ENCODE measurements around the gene ZNF679.
A peak's percentile ranks its signal among the peaks of the same experiment; 100 is the strongest.
"Not testable (repeated sequence)": the region's sequence is repeated elsewhere in the genome, so short reads cannot be mapped to it uniquely, and the experiment has no call there.

Gene ZNF679

GRCh38 chr7:64228174-64228573, at the start of gene ZNF679:
Gene ZNF679 (plus strand): TSS chr7:64228474. CDS start chr7:64249118, 20,644 bp downstream.
- not testable (repeated sequence) for DNase-seq

DNA sequence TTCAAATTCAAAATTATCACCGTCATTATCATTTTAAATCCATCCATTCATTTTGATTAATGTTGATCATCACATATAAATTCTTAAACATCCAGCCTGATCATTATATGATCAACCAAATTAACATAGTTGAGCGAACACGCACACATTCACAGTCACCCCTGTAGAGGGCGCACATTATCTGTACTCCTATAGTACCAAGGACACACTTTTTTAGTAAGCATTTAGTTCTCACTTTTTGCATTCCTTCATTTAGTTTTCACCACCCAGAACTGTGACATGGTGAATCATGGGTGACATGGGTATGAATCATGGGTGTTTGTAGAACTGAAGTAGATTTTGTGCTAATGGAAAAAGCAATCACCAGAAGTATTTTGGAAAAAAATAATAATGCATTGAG, 47.3 kb upstream of the ZNF679 start:
- DNase-seq: peak; percentile 0

GRCh38 chr7:64181586-64181985, 46.7 kb upstream of the ZNF679 start:
- no peak for DNase-seq

- DNase-seq: no peak
Observed at GRCh38 chr7:64182036-64182790, 46.1 kb upstream of the ZNF679 start.

- peak; percentile 13 for DNase-seq
Observed at GRCh38 chr7:64183126-64183742, 45.0 kb upstream of the ZNF679 start.

- no peak for DNase-seq
Observed at GRCh38 chr7:64183827-64184372, 44.4 kb upstream of the ZNF679 start.

DNA sequence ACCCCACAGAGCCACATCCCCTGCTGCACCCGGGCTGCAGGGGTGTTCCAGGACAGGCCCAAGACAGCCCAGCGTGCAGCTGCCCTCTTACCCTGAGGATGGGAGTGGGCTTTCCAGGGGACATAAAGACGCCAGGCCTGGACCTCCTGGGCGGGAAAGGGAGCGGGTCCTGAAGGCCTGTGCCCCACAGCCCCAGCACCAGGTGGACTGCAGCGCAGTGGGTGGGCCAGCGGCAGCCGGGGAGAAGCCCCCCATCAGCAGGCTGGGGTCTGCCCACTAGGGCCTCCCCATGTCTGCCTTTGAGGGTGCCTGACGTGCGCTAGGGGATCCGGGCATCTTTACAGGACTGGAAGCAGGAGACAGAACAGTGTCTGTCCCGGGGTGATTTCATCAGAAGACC, 43.9 kb upstream of the ZNF679 start:
- no peak for DNase-seq

- DNase-seq: no peak
Observed at GRCh38 chr7:64187408-64187807, 40.9 kb upstream of the ZNF679 start.

GRCh38 chr7:64192148-64192704, 36.0 kb upstream of the ZNF679 start:
- DNase-seq: no peak

DNA sequence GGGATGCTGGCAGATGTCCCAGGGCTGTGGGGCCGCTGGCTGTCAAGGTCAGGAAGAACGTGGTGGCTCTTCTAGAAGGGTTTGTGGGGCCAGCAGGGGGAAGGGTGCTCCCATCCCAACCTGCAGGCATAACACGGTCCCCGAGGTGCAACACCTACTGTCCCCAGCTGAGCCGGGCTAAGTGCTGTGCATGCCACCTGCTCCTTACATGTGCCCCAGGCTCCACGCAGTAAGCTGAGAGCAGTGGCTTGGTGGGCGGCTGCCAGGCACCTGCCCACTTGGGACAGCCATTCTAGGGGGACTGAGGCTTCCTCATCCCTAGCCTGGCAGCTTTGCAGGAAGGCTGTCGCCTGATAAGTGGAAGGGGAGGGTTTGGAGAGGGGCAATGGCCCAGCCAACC, 35.5 kb upstream of the ZNF679 start:
- no peak for DNase-seq

DNA sequence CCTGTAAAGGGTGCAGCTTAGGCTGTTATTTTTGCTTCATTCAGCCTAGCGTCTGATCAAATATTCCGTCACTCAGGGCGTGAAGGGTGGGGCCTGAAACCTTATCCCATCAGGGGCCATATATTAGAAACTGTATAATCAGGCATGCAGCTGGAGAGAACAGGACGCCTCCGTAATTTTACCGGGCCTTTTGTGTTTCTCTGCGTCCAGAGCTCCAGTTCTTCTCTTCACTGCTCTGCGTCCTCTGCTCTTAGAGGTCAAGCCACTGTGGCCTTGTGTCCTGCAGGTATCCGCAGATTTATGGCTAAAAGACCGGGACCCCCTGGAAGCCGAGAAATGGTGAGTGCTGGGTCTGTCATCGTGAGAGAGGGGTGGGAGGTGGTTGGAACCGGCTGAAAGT, 21.4 kb upstream of the ZNF679 start, which contains the start of gene ZNF735:
Gene ZNF735 (plus strand): TSS at position 301 of the 400 bp plus-strand sequence. CDS start 0 bp downstream, at position 301.
- DNase-seq: no peak

GRCh38 chr7:64219710-64220298, 8.5 kb upstream of the ZNF679 start:
- DNase-seq: not testable (repeated sequence)

DNA sequence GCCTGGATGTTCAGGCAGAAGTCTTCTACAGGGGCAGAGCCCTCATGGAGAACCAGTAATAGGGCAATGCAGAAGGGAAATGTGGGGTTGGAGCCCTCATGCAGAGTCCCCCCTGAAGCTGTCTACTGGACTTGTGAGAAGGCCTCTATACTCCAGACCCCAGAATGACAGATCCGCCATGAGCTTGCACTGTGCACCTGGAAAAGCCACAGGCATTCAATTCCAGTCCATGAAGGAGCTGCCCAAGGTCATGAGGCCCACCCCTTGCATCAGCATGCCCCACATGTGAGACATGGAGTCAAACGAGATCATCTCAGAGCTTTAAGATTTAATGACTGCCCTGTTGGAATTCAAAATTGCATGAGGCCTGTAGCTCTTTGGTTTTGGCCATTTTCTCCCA, 4.9 kb upstream of the ZNF679 start:
- DNase-seq: no peak

DNA sequence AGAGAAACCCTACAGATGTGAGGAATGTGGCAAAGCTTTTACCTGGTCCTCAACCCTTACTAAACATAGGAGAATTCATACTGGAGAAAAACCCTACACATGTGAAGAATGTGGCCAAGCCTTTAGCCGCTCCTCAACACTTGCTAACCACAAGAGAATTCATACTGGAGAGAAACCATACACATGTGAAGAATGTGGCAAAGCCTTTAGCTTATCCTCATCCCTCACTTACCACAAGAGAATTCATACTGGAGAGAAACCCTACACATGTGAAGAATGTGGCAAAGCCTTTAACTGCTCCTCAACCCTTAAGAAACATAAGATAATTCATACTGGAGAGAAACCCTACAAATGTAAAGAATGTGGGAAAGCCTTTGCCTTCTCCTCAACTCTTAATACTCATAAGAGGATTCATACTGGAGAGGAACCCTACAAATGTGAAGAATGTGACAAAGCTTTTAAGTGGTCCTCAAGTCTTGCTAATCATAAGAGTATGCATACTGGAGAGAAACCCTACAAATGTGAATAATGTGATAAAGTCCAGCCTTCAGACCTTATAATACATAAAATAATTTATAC, 38.2 kb downstream of the ZNF679 start:
- no peak for DNase-seq

DNA sequence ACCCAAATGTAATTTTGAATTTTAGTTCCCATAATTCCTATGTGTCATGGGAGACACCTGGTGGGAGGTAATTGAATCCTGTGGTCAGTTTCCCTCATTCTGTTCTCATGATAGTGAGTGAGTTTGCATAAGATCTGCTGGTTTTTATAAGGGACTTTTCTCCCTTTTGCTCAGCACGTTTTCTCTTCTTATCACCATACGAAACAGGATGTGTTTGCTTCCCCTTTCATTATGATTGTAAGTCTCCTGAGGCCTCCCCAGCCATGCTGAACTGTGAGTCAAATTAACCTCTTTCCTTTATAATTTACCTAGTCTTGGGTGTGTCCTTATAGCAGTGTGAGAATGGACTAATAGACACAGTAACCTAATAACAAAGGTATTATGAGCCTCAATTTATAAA, 49.4 kb downstream of the ZNF679 start:
- DNase-seq: no peak

DNA sequence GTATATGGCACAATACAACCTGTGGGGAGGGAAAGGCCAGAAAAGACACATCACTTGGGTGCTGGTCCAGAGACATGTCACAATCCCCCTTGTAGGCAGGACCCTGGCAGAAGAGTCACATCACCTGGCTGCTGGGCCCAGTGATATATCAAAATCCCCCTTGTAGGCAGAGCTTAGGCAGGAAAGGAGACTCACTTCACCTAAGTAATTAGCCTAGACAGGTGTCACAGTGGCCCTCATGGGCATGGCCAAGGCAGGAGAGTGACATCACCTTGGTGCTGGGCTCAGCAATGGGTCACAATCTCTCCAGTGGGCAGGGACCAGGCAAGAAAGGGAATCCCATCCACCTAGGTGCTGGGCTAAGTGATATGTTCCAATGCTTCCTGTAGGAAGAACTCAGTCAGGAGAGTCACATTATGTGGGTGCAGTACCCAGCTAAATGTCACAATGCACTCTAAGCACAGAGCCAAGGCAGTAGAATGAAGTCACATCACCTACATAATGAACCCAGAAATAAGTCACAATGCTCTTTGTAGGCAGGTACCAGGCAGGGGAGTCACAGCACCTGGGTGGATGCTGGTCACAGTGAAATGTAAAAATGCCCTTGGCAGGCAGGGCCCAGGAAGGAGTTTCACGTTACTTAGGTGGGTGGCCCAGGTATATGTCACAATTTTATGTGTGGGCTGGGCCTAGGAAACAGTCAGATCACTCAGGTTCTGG, 66.6 kb downstream of the ZNF679 start:
- no peak for DNase-seq

DNA sequence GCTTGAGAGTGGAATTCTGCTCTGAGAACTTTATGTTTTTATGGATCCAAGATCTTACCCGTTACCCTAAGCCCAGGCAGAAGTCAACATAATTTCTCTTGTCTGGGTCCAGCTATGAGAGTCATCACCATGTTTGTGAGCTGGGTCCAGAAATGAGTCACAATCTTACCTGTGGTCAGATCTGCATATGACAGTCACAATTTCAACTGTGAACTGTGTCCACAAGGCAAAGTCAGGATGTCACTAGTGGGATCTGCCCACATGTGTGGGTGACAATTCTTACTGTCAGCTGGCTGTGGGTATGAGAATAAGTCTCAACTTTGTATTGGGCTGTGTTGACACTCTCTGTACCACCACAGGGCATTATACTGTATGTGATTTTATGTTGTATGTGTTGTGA, 69.1 kb downstream of the ZNF679 start:
- DNase-seq: peak; percentile 10

GRCh38 chr7:64300641-64301405, 72.5 kb downstream of the ZNF679 start:
- no peak for DNase-seq

DNA sequence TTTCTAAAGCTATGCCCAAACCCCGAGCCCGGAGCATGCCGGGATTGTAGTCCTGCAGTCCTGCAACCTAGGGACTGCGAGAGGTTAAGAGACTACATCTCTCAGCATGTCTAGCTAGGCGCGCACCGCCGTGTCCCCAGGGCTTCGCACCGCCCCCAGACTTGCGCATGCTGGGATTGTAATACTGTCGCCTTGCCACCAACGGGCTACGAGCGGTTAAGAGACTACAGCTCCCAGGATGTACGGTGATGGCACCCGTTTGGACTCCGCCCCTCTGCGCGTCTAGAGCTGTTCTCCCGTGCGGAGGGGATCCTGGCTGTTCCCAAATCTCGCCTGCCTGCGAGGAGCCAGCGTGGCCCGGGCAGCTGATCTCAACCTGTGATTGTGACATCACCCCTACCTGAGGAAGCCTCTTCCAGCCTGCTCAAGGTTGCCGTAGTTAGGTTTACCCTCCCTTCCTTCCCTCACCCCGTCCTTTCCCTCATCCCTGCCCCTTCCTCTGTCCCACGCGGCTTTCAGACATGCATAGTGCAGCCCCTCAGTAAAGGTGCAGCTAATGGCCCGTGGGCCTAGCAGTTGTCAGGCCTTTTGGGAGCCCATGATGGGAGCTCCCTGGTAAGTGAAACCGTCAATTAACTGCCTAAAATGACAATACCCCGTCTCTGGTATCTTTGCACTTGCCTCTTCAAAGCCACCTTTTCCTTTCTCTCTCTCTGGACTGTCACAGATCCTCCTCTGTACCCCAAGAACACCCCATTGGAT, 79.2 kb downstream of the ZNF679 start:
- DNase-seq: peak; percentile 92

DNA sequence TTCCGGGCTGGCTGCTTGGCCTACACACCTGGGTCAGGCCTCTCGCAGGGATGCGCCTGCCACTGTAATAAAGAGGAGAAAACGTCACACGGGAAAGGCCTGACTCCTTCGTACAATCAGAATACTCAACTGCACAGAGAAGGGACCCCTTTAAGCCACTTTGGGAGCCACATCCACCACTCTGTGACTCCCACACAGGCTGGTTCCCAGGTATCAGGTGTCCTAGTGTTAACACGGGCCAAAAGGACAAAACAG, 79.7 kb downstream of the ZNF679 start:
- DNase-seq: no peak

- no peak for DNase-seq
Observed at GRCh38 chr7:64310426-64310825, 82.2 kb downstream of the ZNF679 start.

Data from activated CD4-positive, alpha-beta T cell treated with anti-CD3 and anti-CD28 coated beads, Interleukin-10, Interleukin-2, amounts not matched to agents 100 ng/mL and 50 ng/mL, durations not matched to agents 16 hours and 8 hours (primary cell).